ENCODE data around the gene C17orf67.

Gene C17orf67

GRCh38 chr17:56833809-56834379 lies at the start of gene C17orf67, which contains the start of gene DGKE:
C17orf67 (minus strand) TSS chr17:56833920; CDS start chr17:56815810, 18,110 bp downstream.
DGKE (plus strand) TSS chr17:56834151; CDS start chr17:56834796, 645 bp downstream.
- DNase-seq: peak; percentile 95

GRCh38 chr17:56881685-56882295 lies 48.1 kb upstream of the C17orf67 start:
- DNase-seq: no peak

- DNase-seq: no peak
Observed at GRCh38 chr17:56880571-56880970, 46.9 kb upstream of the C17orf67 start.

- DNase-seq: no peak
Observed at GRCh38 chr17:56880133-56880532, 46.4 kb upstream of the C17orf67 start.

GRCh38 chr17:56879280-56879679 lies 45.6 kb upstream of the C17orf67 start:
- DNase-seq: no peak

- no peak for DNase-seq
Observed at GRCh38 chr17:56876766-56877179, 43.1 kb upstream of the C17orf67 start.

GRCh38 chr17:56870081-56870651 lies 36.4 kb upstream of the C17orf67 start:
- no peak for DNase-seq

GRCh38 chr17:56868716-56869115 lies 35.0 kb upstream of the C17orf67 start:
- no peak for DNase-seq

GRCh38 chr17:56867948-56868376 lies 34.2 kb upstream of the C17orf67 start:
- DNase-seq: no peak

GRCh38 chr17:56866496-56866895 lies 32.8 kb upstream of the C17orf67 start:
- DNase-seq: no peak

- no peak for DNase-seq
Observed at GRCh38 chr17:56866076-56866475, 32.4 kb upstream of the C17orf67 start.

GRCh38 chr17:56863974-56864373 lies 30.3 kb upstream of the C17orf67 start:
- DNase-seq: no peak

- DNase-seq: no peak
Observed at GRCh38 chr17:56861899-56862298, 28.2 kb upstream of the C17orf67 start.

- DNase-seq: no peak
Observed at GRCh38 chr17:56851008-56851407, 17.3 kb upstream of the C17orf67 start.

GRCh38 chr17:56850591-56850990 lies 16.9 kb upstream of the C17orf67 start:
- no peak for DNase-seq

- DNase-seq: no peak
Observed at GRCh38 chr17:56849131-56849530, 15.4 kb upstream of the C17orf67 start.

GRCh38 chr17:56847106-56847505 lies 13.4 kb upstream of the C17orf67 start:
- no peak for DNase-seq

- no peak for DNase-seq
Observed at GRCh38 chr17:56845934-56846333, 12.2 kb upstream of the C17orf67 start.

GRCh38 chr17:56842577-56842976 lies 8.9 kb upstream of the C17orf67 start:
- DNase-seq: no peak

GRCh38 chr17:56838687-56839086 lies 5.0 kb upstream of the C17orf67 start:
- no peak for DNase-seq

GRCh38 chr17:56835264-56835585 lies 1.5 kb upstream of the C17orf67 start:
- DNase-seq: no peak

GRCh38 chr17:56834380-56835263 lies 902 bp upstream of the C17orf67 start:
- DNase-seq: no peak

GRCh38 chr17:56833057-56833808 lies 487 bp downstream of the C17orf67 start:
- peak; percentile 9 for DNase-seq
